Epidermal melanocyte (primary cell): Measurements from ENCODE around the gene LARGE2.

Source experiments
- DNase-seq: peaks from one replicate; pipeline ENCODE4 v3.0.0; 2011; ENCODE audit warnings: low spot score; ENCODE audit not compliant: insufficient read length

LARGE2 gene

GRCh38 chr11:45959851-45960250 is 37.4 kb downstream of the LARGE2 start:
- DNase-seq: no peak

GRCh38 chr11:45960387-45961095 is 38.1 kb downstream of the LARGE2 start:
- no peak for DNase-seq

GRCh38 chr11:45961751-45962240 is 39.3 kb downstream of the LARGE2 start:
- DNase-seq: no peak

GRCh38 chr11:45964911-45965389 is 42.5 kb downstream of the LARGE2 start:
- DNase-seq: peak; percentile 31

- no peak for DNase-seq
Measured at GRCh38 chr11:45967506-45967905, 45.0 kb downstream of the LARGE2 start.

GRCh38 chr11:45968901-45969300 is 46.4 kb downstream of the LARGE2 start:
- no peak for DNase-seq

GRCh38 chr11:45973601-45974000 is 51.1 kb downstream of the LARGE2 start:
- no peak for DNase-seq

- no peak for DNase-seq
Measured at GRCh38 chr11:45974806-45975205, 52.4 kb downstream of the LARGE2 start.
